HG03097 (cell line): ENCODE data around the gene TMEM184B.

ENCODE experiments used
- ATAC-seq: cut with Tn5 transposase; IDR thresholded peaks from one replicate; pipeline ENCODE4 v1.9.1; 2021; ENCODE audit not compliant: unreplicated experiment, low FRiP score

Gene TMEM184B

GRCh38 chr22:38228873-38229740 is 43.7 kb downstream of the TMEM184B start:
- no peak for ATAC-seq

- ATAC-seq = no peak
Observed at GRCh38 chr22:38228326-38228872, 44.4 kb downstream of the TMEM184B start.

GRCh38 chr22:38226853-38227649 is 45.8 kb downstream of the TMEM184B start:
- ATAC-seq = no peak

GRCh38 chr22:38223289-38223960 is 49.4 kb downstream of the TMEM184B start:
- ATAC-seq = no peak

GRCh38 chr22:38222797-38223119 is 50.1 kb downstream of the TMEM184B start:
- ATAC-seq = no peak

GRCh38 chr22:38221908-38222796 is 50.7 kb downstream of the TMEM184B start:
- ATAC-seq = no peak

- no peak for ATAC-seq
Observed at GRCh38 chr22:38221407-38221806, 51.4 kb downstream of the TMEM184B start.

GRCh38 chr22:38220653-38221386 is 52.0 kb downstream of the TMEM184B start:
- ATAC-seq = no peak

- no peak for ATAC-seq
Observed at GRCh38 chr22:38220163-38220562, 52.6 kb downstream of the TMEM184B start.

- no peak for ATAC-seq
Observed at GRCh38 chr22:38219632-38220031, 53.2 kb downstream of the TMEM184B start.

- ATAC-seq = no peak
Observed at GRCh38 chr22:38218661-38219622, 53.9 kb downstream of the TMEM184B start.

- ATAC-seq = no peak
Observed at GRCh38 chr22:38215156-38216038, 57.4 kb downstream of the TMEM184B start.

GRCh38 chr22:38214302-38215056 is 58.3 kb downstream of the TMEM184B start:
- no peak for ATAC-seq

GRCh38 chr22:38213990-38214301 is 58.9 kb downstream of the TMEM184B start:
- ATAC-seq = no peak

- no peak for ATAC-seq
Observed at GRCh38 chr22:38213319-38213989, 59.4 kb downstream of the TMEM184B start.

- ATAC-seq = no peak
Observed at GRCh38 chr22:38212442-38212841, 60.4 kb downstream of the TMEM184B start.
